Natural killer cell treated with Interleukin-12 subunit alpha and Interleukin-12 subunit beta and Interleukin-15 and Interleukin-18, amount 100 ng/mL, for 72 hours (primary cell): ENCODE data around the gene ZNF777. TPM values are rescaled to one million over a fixed set of nuclear protein-coding genes. Genes with fewer than 3 reads are reported as not detected.
A peak's percentile ranks its signal among the peaks of the same experiment; 100 is the strongest.

Experiments used
- ATAC-seq, 2 donors: fragments of 150-1000 bp; cut with Tn5 transposase in 1 of 2; sonication (Bioruptor Pico), chemical (Tn5 transposase) in 1 of 2; 2 replicates each; pipeline ENCODE4 v1.10.0; 2021
- DNase-seq: peaks from one replicate; pipeline ENCODE4 v3.0.0; 2022; ENCODE audit warnings: low spot score
- H3K27ac Mint-ChIP-seq, 2 donors: 1 replicate in 1 of 2; 2 replicates in 1 of 2; pipeline ENCODE4 v1.8.0; 2022; ENCODE audit warnings: mixed read lengths in 2 of 2, mild to moderate bottlenecking in 1 of 2, moderate library complexity in 1 of 2
- H3K27me3 Mint-ChIP-seq, 2 donors: 1 replicate in 1 of 2; 2 replicates in 1 of 2; pipeline ENCODE4 v1.8.0; 2022; ENCODE audit warnings: mixed read lengths in 2 of 2
- H3K36me3 Mint-ChIP-seq: one replicate; pipeline ENCODE4 v1.8.0; 2022; ENCODE audit warnings: mixed read lengths
- H3K4me1 Mint-ChIP-seq, 2 donors: 1 replicate in 1 of 2; 2 replicates in 1 of 2; pipeline ENCODE4 v1.8.0; 2022; ENCODE audit warnings: low read depth in 2 of 2, mixed read lengths in 2 of 2, mild to moderate bottlenecking in 1 of 2
- H3K4me3 Mint-ChIP-seq: one replicate; pipeline ENCODE4 v1.8.0; 2022; ENCODE audit warnings: mixed read lengths
- H3K9me3 Mint-ChIP-seq: 2 replicates; pipeline ENCODE4 v1.8.0; 2022; ENCODE audit warnings: mixed read lengths
- total RNA-seq, 2 donors: library from RNA; stranded (reverse); gene quantifications; one replicate each; pipeline ENCODE4 v1.2.3, GENCODE V29; 2022

ZNF777 gene
- total RNA-seq, 2 donors from 2014 or later: 12.8 to 15.6 TPM

- Mint-ChIP-seq H3K27me3 (no peaks in the 10 kb centered on the region), H3K9me3 (no peaks in the 10 kb centered on the region), H3K4me1 (peaks cover 0 to 3% of the 10 kb centered on the region in 2 donors), H3K36me3 (peaks cover 5% of the 10 kb centered on the region), H3K4me3 (no peak overlapping the region), H3K27ac (no peak overlapping the region)
- ATAC-seq (no peak), DNase-seq (no peak)
Measured at GRCh38 chr7:149469806-149470205, 8.9 kb upstream of the ZNF777 start.

- H3K36me3 Mint-ChIP-seq: peaks cover 5% of the 10 kb centered on the region
- no peak for ATAC-seq
- peaks cover 6% of the 10 kb centered on the region in 2 donors for H3K27me3 Mint-ChIP-seq
- H3K4me3 Mint-ChIP-seq: no peak overlapping the region
- no peaks in the 10 kb centered on the region for H3K9me3 Mint-ChIP-seq
- no peak overlapping the region for H3K27ac Mint-ChIP-seq
- DNase-seq: no peak
- H3K4me1 Mint-ChIP-seq: peaks cover 0 to 3% of the 10 kb centered on the region in 2 donors
Measured at GRCh38 chr7:149468208-149468607, 7.3 kb upstream of the ZNF777 start.

GRCh38 chr7:149467321-149467859 lies 6.5 kb upstream of the ZNF777 start:
- Mint-ChIP-seq H3K4me3 (no peak overlapping the region), H3K36me3 (peaks cover under 1% of the 10 kb centered on the region), H3K27me3 (peaks cover 7 to 10% of the 10 kb centered on the region in 2 donors), H3K27ac (no peak overlapping the region), H3K4me1 (peaks cover 0 to 3% of the 10 kb centered on the region in 2 donors), H3K9me3 (no peaks in the 10 kb centered on the region)
- no peak for ATAC-seq
- DNase-seq: no peak

GRCh38 chr7:149466364-149466763 lies 5.5 kb upstream of the ZNF777 start:
- H3K4me3 Mint-ChIP-seq: no peak overlapping the region
- DNase-seq (no peak), ATAC-seq (no peak)
- H3K4me1 Mint-ChIP-seq: peaks cover under 1 to 3% of the 10 kb centered on the region in 2 donors
- H3K36me3 Mint-ChIP-seq: no peaks in the 10 kb centered on the region
- H3K27me3 Mint-ChIP-seq: peaks cover 10 to 14% of the 10 kb centered on the region in 2 donors
- H3K27ac Mint-ChIP-seq: no peak overlapping the region
- H3K9me3 Mint-ChIP-seq: no peaks in the 10 kb centered on the region

GRCh38 chr7:149463500-149464161 lies 2.8 kb upstream of the ZNF777 start:
- H3K36me3 Mint-ChIP-seq: no peaks in the 10 kb centered on the region
- peaks cover 12 to 14% of the 10 kb centered on the region in 2 donors for H3K27me3 Mint-ChIP-seq
- no peak overlapping the region for H3K4me3 Mint-ChIP-seq
- DNase-seq: no peak
- ATAC-seq: no peak
- H3K9me3 Mint-ChIP-seq: no peaks in the 10 kb centered on the region
- no peak overlapping the region for H3K27ac Mint-ChIP-seq
- peaks cover 5 to 6% of the 10 kb centered on the region in 2 donors for H3K4me1 Mint-ChIP-seq

- Mint-ChIP-seq H3K4me3 (peak overlapping the region; percentile 32), H3K27ac (no peak overlapping the region), H3K4me1 (peaks cover 11 to 12% of the 10 kb centered on the region in 2 donors), H3K9me3 (no peaks in the 10 kb centered on the region), H3K36me3 (no peaks in the 10 kb centered on the region), H3K27me3 (peaks cover 12 to 14% of the 10 kb centered on the region in 2 donors)
- DNase-seq: no peak
- no peak for ATAC-seq
Measured at GRCh38 chr7:149462101-149462520, 1.2 kb upstream of the ZNF777 start.

- Mint-ChIP-seq H3K27ac (no peak overlapping the region), H3K36me3 (no peaks in the 10 kb centered on the region), H3K27me3 (peaks cover 12 to 14% of the 10 kb centered on the region in 2 donors), H3K4me3 (no peak overlapping the region), H3K9me3 (no peaks in the 10 kb centered on the region), H3K4me1 (peaks cover 12 to 15% of the 10 kb centered on the region in 2 donors)
- ATAC-seq (peak; percentile 67 to 78), DNase-seq (no peak)
Measured at GRCh38 chr7:149459540-149460452, 1.1 kb downstream of the ZNF777 start.

- peak overlapping the region in 1 of 2 donors; percentile 70 for H3K27ac Mint-ChIP-seq
- no peaks in the 10 kb centered on the region for H3K36me3 Mint-ChIP-seq
- no peaks in the 10 kb centered on the region for H3K9me3 Mint-ChIP-seq
- no peak for ATAC-seq
- H3K27me3 Mint-ChIP-seq: peaks cover 6 to 9% of the 10 kb centered on the region in 2 donors
- H3K4me3 Mint-ChIP-seq: peak overlapping the region; percentile 68
- no peak for DNase-seq
- H3K4me1 Mint-ChIP-seq: peaks cover 12 to 15% of the 10 kb centered on the region in 2 donors
Measured at GRCh38 chr7:149459201-149459539, 1.7 kb downstream of the ZNF777 start.

- Mint-ChIP-seq H3K9me3 (no peaks in the 10 kb centered on the region), H3K27ac (peak overlapping the region in 1 of 2 donors; percentile 70)
- no peak for ATAC-seq
Measured at GRCh38 chr7:149458235-149458634, 2.6 kb downstream of the ZNF777 start.

GRCh38 chr7:149457766-149458165 lies 3.1 kb downstream of the ZNF777 start:
- H3K27ac Mint-ChIP-seq: no peak overlapping the region
- H3K4me1 Mint-ChIP-seq: peaks cover 12 to 15% of the 10 kb centered on the region in 2 donors
- no peaks in the 10 kb centered on the region for H3K9me3 Mint-ChIP-seq
- ATAC-seq (no peak), DNase-seq (no peak)
- H3K36me3 Mint-ChIP-seq: no peaks in the 10 kb centered on the region
- H3K27me3 Mint-ChIP-seq: peaks cover 6 to 8% of the 10 kb centered on the region in 2 donors
- no peak overlapping the region for H3K4me3 Mint-ChIP-seq

More at GRCh38 chr7:149458235-149458634, 2.6 kb downstream of the ZNF777 start:
- Mint-ChIP-seq H3K4me3 (peak overlapping the region; percentile 68), H3K4me1 (peaks cover 12 to 15% of the 10 kb centered on the region in 2 donors), H3K36me3 (no peaks in the 10 kb centered on the region), H3K27me3 (peaks cover 6 to 8% of the 10 kb centered on the region in 2 donors)
- no peak for DNase-seq

- no peaks in the 10 kb centered on the region for H3K9me3 Mint-ChIP-seq
- H3K27ac Mint-ChIP-seq: no peak overlapping the region
- DNase-seq (no peak), ATAC-seq (no peak)
- peaks cover 12 to 15% of the 10 kb centered on the region in 2 donors for H3K4me1 Mint-ChIP-seq
- no peak overlapping the region for H3K4me3 Mint-ChIP-seq
- H3K27me3 Mint-ChIP-seq: peaks cover 0 to 2% of the 10 kb centered on the region in 2 donors
- H3K36me3 Mint-ChIP-seq: no peaks in the 10 kb centered on the region
Measured at GRCh38 chr7:149456506-149457421, 4.1 kb downstream of the ZNF777 start.

- ATAC-seq (no peak), DNase-seq (no peak)
- no peaks in the 10 kb centered on the region for H3K27me3 Mint-ChIP-seq
- H3K36me3 Mint-ChIP-seq: no peaks in the 10 kb centered on the region
- peaks cover 6 to 10% of the 10 kb centered on the region in 2 donors for H3K4me1 Mint-ChIP-seq
- no peaks in the 10 kb centered on the region for H3K9me3 Mint-ChIP-seq
- no peak overlapping the region for H3K27ac Mint-ChIP-seq
- H3K4me3 Mint-ChIP-seq: no peak overlapping the region
Measured at GRCh38 chr7:149455175-149455950, 5.5 kb downstream of the ZNF777 start.
